OCI-LY7 (cell line): Measurements from ENCODE around the gene GET4. TPM values are rescaled to one million over a fixed set of nuclear protein-coding genes. Genes with fewer than 3 reads are reported as not detected.

Experiments used
- BruUV-seq: library from RNA; stranded (reverse); fragments of 400-500 nt; replicated peaks from 2 replicates; lab custom pipeline; 2021; lab: Mats Ljungman, UMichigan
- CTCF ChIA-PET: fragments of 300-600 bp; sonication (Branson Sonifier 250); formaldehyde crosslinking; loops from one replicate; lab custom pipeline; 2022; ENCODE audit warnings: antibody characterized with exemption; ENCODE audit not compliant: unreplicated experiment; lab: Charles Lee
- POLR2A ChIA-PET: fragments of 300-600 bp; sonication (Branson Sonifier 250); formaldehyde crosslinking; loops from one replicate; lab custom pipeline; 2022; ENCODE audit warnings: antibody characterized with exemption; lab: Charles Lee
- DNase-seq: peaks from one replicate; pipeline ENCODE4 v3.0.0-alpha.2; 2015; ENCODE audit warnings: low spot score
- H2AFZ ChIP-seq: fragments of 200-600 bp; sonication (generic), shearing (Covaris generic); 2 replicates; pipeline ENCODE4 v1.6.1; 2014; ENCODE audit warnings: mild to moderate bottlenecking, antibody characterized with exemption, low read length, moderate library complexity
- H3K27ac ChIP-seq: fragments of 200-600 bp; sonication (generic); 2 replicates; pipeline ENCODE4 v1.5.1; 2014; ENCODE audit warnings: mixed run types, low read depth, mild to moderate bottlenecking, moderate library complexity, low read length, inconsistent platforms; ENCODE audit not compliant: poor library complexity, severe bottlenecking
- H3K36me3 ChIP-seq: fragments of 200-600 bp; sonication (generic); 2 replicates; pipeline ENCODE4 v1.6.1; 2014; ENCODE audit warnings: mild to moderate bottlenecking, antibody characterized with exemption, low read length, moderate library complexity, mixed read lengths; ENCODE audit not compliant: insufficient read depth
- H3K4me1 ChIP-seq: fragments of 200-600 bp; sonication (generic); 2 replicates; pipeline ENCODE4 v1.5.1; 2014; ENCODE audit warnings: mild to moderate bottlenecking, low read length; ENCODE audit not compliant: insufficient read depth, poor library complexity, severe bottlenecking
- H3K4me2 ChIP-seq: fragments of 200-600 bp; sonication (generic); 2 replicates; pipeline ENCODE4 v1.6.1; 2014; ENCODE audit warnings: mild to moderate bottlenecking, low read length
- H3K4me3 ChIP-seq: fragments of 200-600 bp; sonication (generic); 2 replicates; pipeline ENCODE4 v1.5.1; 2014; ENCODE audit warnings: mild to moderate bottlenecking, low read depth, low read length; ENCODE audit not compliant: poor library complexity, severe bottlenecking
- H3K79me2 ChIP-seq: fragments of 200-600 bp; sonication (generic); 2 replicates; pipeline ENCODE4 v1.6.1; 2016; ENCODE audit warnings: low read depth, mild to moderate bottlenecking, low read length, moderate library complexity, mixed read lengths; ENCODE audit not compliant: insufficient read depth
- H3K9me2 ChIP-seq: fragments of 200-600 bp; sonication (generic); 2 replicates; pipeline ENCODE4 v1.6.1; 2016; ENCODE audit warnings: mild to moderate bottlenecking, low read length, mixed read lengths; ENCODE audit not compliant: insufficient read depth
- H3K9me3 ChIP-seq: fragments of 200-600 bp; sonication (generic); 2 replicates; pipeline ENCODE4 v1.6.1; 2014; ENCODE audit warnings: mild to moderate bottlenecking, mixed run types, low read length, mixed read lengths
- H4K20me1 ChIP-seq: fragments of 200-600 bp; sonication (generic); 2 replicates; pipeline ENCODE4 v1.6.1; 2014; ENCODE audit warnings: mild to moderate bottlenecking, antibody characterized with exemption, low read length, moderate library complexity, mixed read lengths; ENCODE audit not compliant: insufficient read depth
- EZH2phosphoT487 ChIP-seq: fragments of 200-600 bp; sonication (generic); IDR thresholded peaks from 2 replicates; pipeline ENCODE4 v1.6.1; 2018; ENCODE audit warnings: low read depth, borderline replicate concordance, mild to moderate bottlenecking, mixed run types, antibody characterized with exemption, low read length, moderate library complexity, mixed read lengths
- intact Hi-C: fragments of 100-400 bp; cut with micrococcal nuclease; formaldehyde crosslinking; loops from one replicate; pipeline ENCODE4 v1.10.0; 2022; ENCODE audit not compliant: unreplicated experiment
- total RNA-seq, 2 experiments: library from RNA; depleted of rRNA in 1 of 2; stranded (reverse); fragments of >200 nt in 1 of 2; shearing (Covaris generic) in 1 of 2; gene quantifications; 2 replicates each; pipeline ENCODE4 v1.2.3, GENCODE V29; 2014 to 2022
- TF ChIP-seq, protein P1 (sequence below): fragments of 200-600 bp; sonication (generic); conservative IDR thresholded peaks from 2 replicates; pipeline ENCODE4 v1.5.1; 2014; ENCODE audit warnings: mild to moderate bottlenecking, antibody characterized with exemption, low read length, moderate library complexity, mixed read lengths

GET4 gene
- total RNA-seq, 2 experiments from 2014 or later = 46.3 to 54.5 TPM

- no peaks in the 10 kb centered on the region for H4K20me1 ChIP-seq
- no peak for DNase-seq
- no peak overlapping the region for H3K27ac ChIP-seq
- H3K79me2 ChIP-seq = no peaks in the 10 kb centered on the region
- H3K9me3 ChIP-seq = no peaks in the 10 kb centered on the region
- H3K4me3 ChIP-seq = no peak overlapping the region
- BruUV-seq = no TSS peak
- intact Hi-C loops = no loop called here
- H3K9me2 ChIP-seq = no peaks in the 10 kb centered on the region
- no peak for TF ChIP-seq EZH2phosphoT487
- TF ChIP-seq, protein P1, sequence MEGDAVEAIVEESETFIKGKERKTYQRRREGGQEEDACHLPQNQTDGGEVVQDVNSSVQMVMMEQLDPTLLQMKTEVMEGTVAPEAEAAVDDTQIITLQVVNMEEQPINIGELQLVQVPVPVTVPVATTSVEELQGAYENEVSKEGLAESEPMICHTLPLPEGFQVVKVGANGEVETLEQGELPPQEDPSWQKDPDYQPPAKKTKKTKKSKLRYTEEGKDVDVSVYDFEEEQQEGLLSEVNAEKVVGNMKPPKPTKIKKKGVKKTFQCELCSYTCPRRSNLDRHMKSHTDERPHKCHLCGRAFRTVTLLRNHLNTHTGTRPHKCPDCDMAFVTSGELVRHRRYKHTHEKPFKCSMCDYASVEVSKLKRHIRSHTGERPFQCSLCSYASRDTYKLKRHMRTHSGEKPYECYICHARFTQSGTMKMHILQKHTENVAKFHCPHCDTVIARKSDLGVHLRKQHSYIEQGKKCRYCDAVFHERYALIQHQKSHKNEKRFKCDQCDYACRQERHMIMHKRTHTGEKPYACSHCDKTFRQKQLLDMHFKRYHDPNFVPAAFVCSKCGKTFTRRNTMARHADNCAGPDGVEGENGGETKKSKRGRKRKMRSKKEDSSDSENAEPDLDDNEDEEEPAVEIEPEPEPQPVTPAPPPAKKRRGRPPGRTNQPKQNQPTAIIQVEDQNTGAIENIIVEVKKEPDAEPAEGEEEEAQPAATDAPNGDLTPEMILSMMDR = no peak
- H3K36me3 ChIP-seq = no peaks in the 10 kb centered on the region
- H2AFZ ChIP-seq = no peak overlapping the region
- POLR2A ChIA-PET = no interaction called here
- no peak overlapping the region for H3K4me2 ChIP-seq
- CTCF ChIA-PET = no interaction called here
- peaks cover 24% of the 10 kb centered on the region for H3K4me1 ChIP-seq
These were observed 42.7 kb downstream of the GET4 start for GRCh38 chr7:919114-919442.

- H3K4me2 ChIP-seq = no peak overlapping the region
- H3K36me3 ChIP-seq = no peaks in the 10 kb centered on the region
- H3K4me1 ChIP-seq = peaks cover 32% of the 10 kb centered on the region
- TF ChIP-seq, protein P1 = no peak
- TF ChIP-seq EZH2phosphoT487 = no peak
- intact Hi-C loops = loop anchor here (5.0 kb wide), 1 partner anchor 257 kb away; no protein-coding TSS in a partner anchor
- POLR2A ChIA-PET = no interaction called here
- CTCF ChIA-PET = no interaction called here
- no TSS peak for BruUV-seq
- no peak overlapping the region for H2AFZ ChIP-seq
- H3K79me2 ChIP-seq = no peaks in the 10 kb centered on the region
- H4K20me1 ChIP-seq = no peaks in the 10 kb centered on the region
- no peak for DNase-seq
- no peak overlapping the region for H3K4me3 ChIP-seq
- no peaks in the 10 kb centered on the region for H3K9me2 ChIP-seq
- no peaks in the 10 kb centered on the region for H3K9me3 ChIP-seq
- H3K27ac ChIP-seq = no peak overlapping the region
These were observed 43.6 kb downstream of the GET4 start for GRCh38 chr7:919924-920341.

GRCh38 chr7:920351-921070 is 44.2 kb downstream of the GET4 start:
- peaks cover 33% of the 10 kb centered on the region for H3K4me1 ChIP-seq
- ChIA-PET CTCF (no interaction called here), POLR2A (no interaction called here)
- H4K20me1 ChIP-seq = no peaks in the 10 kb centered on the region
- DNase-seq = no peak
- intact Hi-C loops = loop anchor here (5.0 kb wide), 1 partner anchor 257 kb away; no protein-coding TSS in a partner anchor
- no peak overlapping the region for H2AFZ ChIP-seq
- H3K4me2 ChIP-seq = no peak overlapping the region
- H3K9me2 ChIP-seq = no peaks in the 10 kb centered on the region
- no peak overlapping the region for H3K27ac ChIP-seq
- BruUV-seq = no TSS peak
- no peak for TF ChIP-seq EZH2phosphoT487
- TF ChIP-seq, protein P1 = no peak
- no peaks in the 10 kb centered on the region for H3K79me2 ChIP-seq
- no peaks in the 10 kb centered on the region for H3K36me3 ChIP-seq
- no peak overlapping the region for H3K4me3 ChIP-seq
- no peaks in the 10 kb centered on the region for H3K9me3 ChIP-seq
